Measurements from ENCODE around the gene PRKCZ. TPM values are rescaled to one million over a fixed set of nuclear protein-coding genes. Genes with fewer than 3 reads are reported as not detected.

PRKCZ gene
- total and polyA plus RNA-seq, 9 of the 15 experiments (the other 6 are each of a cell fraction or from before 2014, with no cell fraction given) = 0.07 to 3.1 (median 1.3) TPM

GRCh38 chr1:2195785-2196184 is 145.6 kb downstream of the PRKCZ start:
- Histone ChIP-seq H2AFZ (ENCODE audit: low read depth, low read length) (no peak overlapping the region), H4K20me1 (replicated peaks; ENCODE audit: control insufficient read depth, insufficient read depth, low read length) (no peaks in the 10 kb centered on the region), H3K9ac (ENCODE audit: insufficient read depth in 1 of 2, low read depth in 2 of 2, low read length in 2 of 2) (peak overlapping the region; percentile 67 to 87; a peak in 3 of 4 replicates), H3K9me1 (ENCODE audit: control insufficient read depth, insufficient read depth, low read length) (no peaks in the 10 kb centered on the region), H3K4me3 (no peak overlapping the region), H3K36me3 (ENCODE audit: control insufficient read depth, insufficient read depth, low read length) (peaks cover 19% of the 10 kb centered on the region; the same call in 2 of the 3 replicates), H3K27me3 (ENCODE audit: control insufficient read depth in 2 of 2, insufficient read depth in 2 of 2, low read length in 2 of 2) (no peaks in the 10 kb centered on the region), H3K4me2 (ENCODE audit: insufficient read depth, low read length) (no peak overlapping the region; the same call in 1 of the 2 replicates), H3K9me3 (replicated peaks; ENCODE audit: control insufficient read depth, insufficient read depth, low read depth, low read length) (no peaks in the 10 kb centered on the region), H3K79me2 (ENCODE audit: control insufficient read depth, insufficient read depth, low read length) (peaks cover 52% of the 10 kb centered on the region), H3K4me1 (replicated peaks in 1 of 2; ENCODE audit: control insufficient read depth in 2 of 2, insufficient read depth in 2 of 2, low read length in 2 of 2) (peaks cover 37 to 85% of the 10 kb centered on the region in 2 experiments), H3K27ac (ENCODE audit: extremely low read depth, low read depth, low read length) (peak overlapping the region; percentile 75; the same call in 1 of the 3 replicates)
- ChIA-PET CTCF (ENCODE audit: low intra/inter-chr PET ratio) (interaction anchor here (1.5 to 3.6 kb wide), 3 partner anchors 119 to 186 kb away, joined by 4 to 44 read pairs (median 8); no protein-coding TSS in a partner anchor), POLR2A (interaction anchor here (0.6 to 1.5 kb wide), 11 partner anchors 11 to 965 kb away, joined by 3 to 8 read pairs (median 4); partner anchors contain the start of gene SKI)
- in situ Hi-C loops (cut with MboI) (loop anchor here (5.0 to 25.0 kb wide), 3 partner anchors 37 to 342 kb away; partner anchors contain the start of genes HES5 and PANK4), intact Hi-C loops (cut with micrococcal nuclease) (loop anchor here (1.0 to 10.0 kb wide), 3 partner anchors 122 to 349 kb away; no protein-coding TSS in a partner anchor)
- no TSS peak for BruUV-seq (replicated peaks)
- FAIRE-seq (no peak), DNase-seq (ENCODE audit: extremely low read depth in 1 of 4, low spot score in 3 of 4) (no peak), ATAC-seq (no peak)
- WGBS (ENCODE audit: insufficient coverage, low coverage, missing lambda C conversion rate) = 93% methylated on average over 9 of the region's 11 CpGs
- TF ChIP-seq RB1 (IDR thresholded peaks at IDR 0.05; ENCODE audit: low read depth) (peak; percentile 26; the same call in 1 of the 2 replicates), ZBTB7A (IDR thresholded peaks at IDR 0.05; ENCODE audit: borderline replicate concordance, control insufficient read depth, low read depth, low read length) (0 out of 2 replicates have a peak, but pooled peaks have one; percentile 25), ZNF512 (tag; IDR thresholded peaks at IDR 0.05) (no peak)
